Measurements from ENCODE around the gene CTDSPL.
"Not testable (repeated sequence)": the region's sequence is repeated elsewhere in the genome, so short reads cannot be mapped to it uniquely, and the experiment has no call there.

Gene CTDSPL, protein sequence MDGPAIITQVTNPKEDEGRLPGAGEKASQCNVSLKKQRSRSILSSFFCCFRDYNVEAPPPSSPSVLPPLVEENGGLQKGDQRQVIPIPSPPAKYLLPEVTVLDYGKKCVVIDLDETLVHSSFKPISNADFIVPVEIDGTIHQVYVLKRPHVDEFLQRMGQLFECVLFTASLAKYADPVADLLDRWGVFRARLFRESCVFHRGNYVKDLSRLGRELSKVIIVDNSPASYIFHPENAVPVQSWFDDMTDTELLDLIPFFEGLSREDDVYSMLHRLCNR

GRCh38 chr3:37861620-37862041 lies at the start of gene CTDSPL:
CTDSPL (plus strand) TSS chr3:37861880; CDS start chr3:37862200, 320 bp downstream.
- DNase-seq (ENCODE audit: low read depth in 4 of 4, low spot score in 1 of 4) = no peak

- no peak for DNase-seq (ENCODE audit: low read depth in 4 of 4, low spot score in 1 of 4)
These were observed 49.2 kb upstream of the CTDSPL start for GRCh38 chr3:37812499-37812896.

DNA sequence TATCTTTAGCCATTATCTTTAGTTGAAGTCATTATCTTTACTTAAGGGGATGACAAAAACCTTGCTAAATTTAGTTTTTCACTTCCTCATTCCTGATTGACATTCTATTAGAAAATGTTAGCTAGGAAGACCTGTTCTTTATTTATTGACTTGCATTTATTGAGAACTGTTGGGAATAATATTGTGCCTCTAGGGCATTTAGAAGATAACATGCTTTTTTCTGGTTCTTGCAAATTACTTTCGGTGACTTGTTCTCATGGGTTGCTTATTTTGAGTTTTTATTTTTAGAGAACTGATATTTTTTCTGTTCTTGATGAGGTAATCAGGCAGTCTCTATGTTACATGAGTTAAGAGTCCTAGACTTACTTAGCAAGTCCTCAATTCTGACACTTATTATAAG lies 48.3 kb upstream of the CTDSPL start:
- DNase-seq (ENCODE audit: low read depth in 4 of 4, low spot score in 1 of 4) = no peak

GRCh38 chr3:37814547-37814946 lies 47.1 kb upstream of the CTDSPL start:
- DNase-seq (ENCODE audit: low read depth in 4 of 4, low spot score in 1 of 4) = no peak

DNA sequence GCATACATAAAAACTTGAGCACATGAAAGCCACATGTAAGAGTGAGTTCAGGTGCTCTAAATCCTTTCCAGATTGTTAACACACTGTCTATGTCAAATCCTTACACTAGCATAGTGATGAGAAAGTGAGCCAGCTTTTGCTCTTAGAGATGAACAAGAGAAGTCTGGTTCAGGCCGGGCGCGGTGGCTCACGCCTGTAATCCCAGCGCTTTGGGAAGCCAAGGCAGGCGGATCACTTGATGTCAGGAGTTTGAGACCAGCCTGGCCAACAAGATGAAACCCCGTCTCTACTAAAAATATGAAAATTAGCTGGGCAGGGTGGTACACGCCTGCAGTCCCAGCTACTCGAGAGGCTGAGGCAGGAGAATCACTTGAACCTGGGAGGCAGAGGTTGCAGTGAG lies 46.5 kb upstream of the CTDSPL start:
- DNase-seq (ENCODE audit: low read depth in 4 of 4, low spot score in 1 of 4) = not testable (repeated sequence)

DNA sequence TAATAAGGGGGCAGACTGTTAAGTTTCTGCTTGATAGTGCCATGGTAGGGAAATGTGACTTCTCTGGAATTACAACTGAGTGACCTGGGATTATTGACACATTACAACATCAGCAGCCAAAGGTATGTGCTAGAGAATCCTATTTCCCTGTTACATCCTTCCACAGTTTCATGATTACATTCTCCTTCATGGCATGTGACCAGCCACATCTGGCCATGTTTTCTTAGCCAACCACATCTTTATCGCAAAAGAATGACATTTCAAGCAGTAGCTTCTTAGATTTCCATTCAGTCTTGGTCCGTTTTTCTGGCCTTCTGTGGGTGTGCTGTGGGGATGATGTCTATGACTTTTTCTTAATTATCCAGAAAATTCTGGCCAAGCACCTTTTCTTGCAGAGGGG lies 45.4 kb upstream of the CTDSPL start:
- DNase-seq (ENCODE audit: low read depth in 4 of 4, low spot score in 1 of 4) = no peak

DNA sequence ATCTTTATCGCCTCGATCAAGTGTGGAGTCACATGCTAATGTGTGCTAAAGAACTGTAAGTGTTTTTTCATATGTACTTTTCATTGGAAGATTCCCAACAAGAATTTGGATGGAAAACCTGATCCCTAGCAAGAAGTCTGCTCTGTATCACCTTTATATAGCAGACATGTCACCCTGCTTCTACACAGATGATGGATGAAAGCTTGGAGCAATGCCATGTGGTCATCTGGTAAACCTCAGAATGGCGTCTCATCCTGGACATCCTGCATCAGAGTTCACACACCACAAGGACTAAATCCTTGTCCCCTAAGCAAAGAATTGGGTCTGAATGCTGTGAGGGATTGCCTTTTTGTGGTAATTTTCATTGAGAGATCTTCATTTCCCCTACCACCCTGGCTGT lies 42.1 kb upstream of the CTDSPL start:
- DNase-seq (ENCODE audit: low read depth in 4 of 4, low spot score in 1 of 4) = no peak

GRCh38 chr3:37820286-37820685 lies 41.4 kb upstream of the CTDSPL start:
- DNase-seq (ENCODE audit: low read depth in 4 of 4, low spot score in 1 of 4) = no peak

- DNase-seq (ENCODE audit: low read depth in 4 of 4, low spot score in 1 of 4) = no peak
These were observed 38.5 kb upstream of the CTDSPL start for GRCh38 chr3:37823189-37823588.

GRCh38 chr3:37824090-37824953 lies 37.4 kb upstream of the CTDSPL start:
- DNase-seq (ENCODE audit: low read depth in 4 of 4, low spot score in 1 of 4) = no peak

GRCh38 chr3:37824954-37825328 lies 36.7 kb upstream of the CTDSPL start:
- DNase-seq (ENCODE audit: low read depth in 4 of 4, low spot score in 1 of 4) = no peak

DNA sequence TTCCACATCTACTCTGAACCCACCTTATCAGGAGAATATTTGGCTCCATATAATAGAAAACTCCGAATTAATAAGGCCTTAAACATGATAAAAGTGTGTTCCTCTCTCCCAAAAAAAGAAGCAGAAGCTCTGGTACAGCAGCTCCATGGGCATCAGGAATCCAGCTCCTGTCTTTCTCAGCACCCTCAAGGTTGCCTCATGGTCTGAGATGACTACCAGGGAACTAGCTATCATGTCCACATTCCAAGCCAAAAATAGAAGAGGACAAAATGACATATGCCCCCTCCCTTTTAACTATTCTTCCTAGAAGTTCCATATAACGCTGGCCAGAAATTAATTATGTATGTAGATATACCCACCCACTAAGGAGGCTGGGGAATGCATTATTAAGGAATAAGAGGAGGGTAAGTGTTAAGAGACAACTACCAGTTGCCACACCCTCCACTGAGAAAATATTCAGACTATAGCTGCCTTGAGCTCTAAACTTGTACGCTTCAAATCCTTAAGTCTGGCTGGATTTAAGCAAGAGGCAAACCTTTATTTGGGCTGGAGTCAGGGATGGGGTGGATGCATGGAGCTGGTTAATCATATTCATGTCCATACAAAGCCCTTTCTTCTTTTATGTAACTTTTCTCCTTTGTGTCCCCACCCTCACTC lies 35.8 kb upstream of the CTDSPL start:
- DNase-seq (ENCODE audit: low read depth in 4 of 4, low spot score in 1 of 4) = no peak

GRCh38 chr3:37826502-37826901 lies 35.2 kb upstream of the CTDSPL start:
- no peak for DNase-seq (ENCODE audit: low read depth in 4 of 4, low spot score in 1 of 4)

GRCh38 chr3:37826933-37827332 lies 34.7 kb upstream of the CTDSPL start:
- no peak for DNase-seq (ENCODE audit: low read depth in 4 of 4, low spot score in 1 of 4)

DNA sequence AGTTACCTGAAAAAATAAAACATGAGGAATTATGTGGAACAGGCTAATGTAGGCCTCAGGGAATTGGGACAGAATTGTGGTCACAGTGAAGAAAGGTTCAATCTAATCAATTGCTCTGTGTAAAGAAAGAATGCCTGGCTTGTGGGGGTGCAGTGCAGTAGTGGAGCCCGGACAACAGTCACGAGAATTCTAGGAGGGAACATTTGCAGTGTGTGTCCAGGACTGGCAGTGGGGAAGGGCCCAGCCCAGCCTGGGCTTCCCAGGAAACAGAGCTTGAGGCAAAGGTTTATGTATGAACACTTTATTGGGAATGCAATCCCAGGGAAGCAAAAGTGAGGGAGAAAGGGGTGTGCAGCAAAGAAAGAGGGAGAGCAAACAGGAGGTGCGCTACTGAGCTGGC lies 29.2 kb upstream of the CTDSPL start:
- DNase-seq (ENCODE audit: low read depth in 4 of 4, low spot score in 1 of 4) = no peak

DNA sequence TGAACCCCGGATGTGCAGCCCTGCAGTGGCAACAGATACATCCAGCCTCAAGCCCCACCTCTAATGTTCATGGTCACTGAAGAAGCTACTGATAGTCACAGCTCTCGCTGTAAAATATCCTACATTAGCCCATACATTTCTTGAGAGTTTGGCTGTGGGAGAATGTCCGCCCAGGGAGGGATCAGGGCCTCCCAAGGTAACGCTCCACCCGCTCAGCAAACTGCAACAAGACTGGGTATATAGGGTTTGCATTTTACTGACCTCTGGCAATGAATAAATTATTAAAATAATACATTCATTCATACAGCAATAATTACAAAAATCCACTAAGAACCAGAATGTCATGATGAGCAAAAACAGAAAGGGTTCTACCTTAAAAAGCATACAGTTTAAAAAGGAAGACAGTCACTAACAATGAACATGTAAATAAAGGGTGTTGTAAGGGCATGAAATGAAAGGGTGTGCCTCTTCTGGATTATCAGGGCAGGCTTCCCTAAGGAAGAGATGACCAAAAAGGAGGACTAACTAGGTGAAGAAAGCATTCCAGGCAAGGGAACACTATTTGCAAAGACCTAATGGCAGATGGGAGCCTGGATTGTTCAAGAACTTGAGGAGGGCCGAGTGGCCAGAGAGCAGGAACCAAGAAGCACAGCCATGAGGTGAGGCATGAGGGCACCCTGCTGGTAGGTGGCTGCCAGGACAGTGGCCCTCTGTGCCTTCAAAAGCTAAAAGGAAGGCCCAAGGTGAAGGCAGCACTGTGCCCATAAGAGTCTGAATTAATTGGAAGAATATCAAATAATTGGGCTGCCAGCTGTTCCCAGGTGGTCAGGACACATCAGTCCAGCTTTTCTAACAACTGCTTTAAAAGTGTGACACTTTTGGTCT lies 28.1 kb upstream of the CTDSPL start:
- no peak for DNase-seq (ENCODE audit: low read depth in 4 of 4, low spot score in 1 of 4)

DNA sequence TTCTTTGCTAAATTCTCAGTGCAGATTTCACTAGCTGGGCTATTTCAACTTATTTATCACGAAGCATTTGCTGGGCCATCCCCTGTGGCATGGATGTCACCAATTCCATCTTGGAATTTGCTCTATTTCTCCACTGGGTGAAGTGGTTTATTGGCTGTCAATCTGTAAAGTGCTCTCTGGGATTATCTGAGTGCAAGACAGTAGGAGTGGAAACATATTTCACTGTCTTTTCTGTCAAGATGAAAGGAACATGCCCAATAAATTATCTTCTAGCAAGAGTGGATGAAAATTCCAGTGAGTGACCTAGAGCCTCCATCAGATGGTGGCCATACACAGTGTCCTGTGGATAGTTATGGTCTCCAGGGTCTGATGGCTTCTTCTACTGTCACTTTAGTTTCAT lies 25.1 kb upstream of the CTDSPL start:
- no peak for DNase-seq (ENCODE audit: low read depth in 4 of 4, low spot score in 1 of 4)

DNA sequence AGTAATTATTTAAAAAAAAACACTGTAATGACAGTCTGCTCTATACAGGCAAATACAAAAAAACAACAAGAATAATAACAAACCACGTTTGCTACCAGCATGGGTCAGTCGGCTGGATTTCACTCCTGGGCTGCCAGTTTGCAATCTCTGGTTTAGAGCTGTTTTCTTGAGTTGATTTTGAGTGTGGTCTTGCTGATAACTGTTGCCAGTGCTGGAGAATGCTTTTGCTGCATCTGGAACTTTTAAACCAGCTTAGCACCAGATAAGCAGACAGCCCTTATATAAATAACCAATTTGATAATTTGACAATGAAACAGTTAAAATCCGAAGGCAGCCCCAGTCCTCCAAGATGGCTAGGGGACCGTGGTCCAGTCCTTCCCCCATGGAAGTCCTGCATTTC lies 14.0 kb upstream of the CTDSPL start:
- no peak for DNase-seq (ENCODE audit: low read depth in 4 of 4, low spot score in 1 of 4)

DNA sequence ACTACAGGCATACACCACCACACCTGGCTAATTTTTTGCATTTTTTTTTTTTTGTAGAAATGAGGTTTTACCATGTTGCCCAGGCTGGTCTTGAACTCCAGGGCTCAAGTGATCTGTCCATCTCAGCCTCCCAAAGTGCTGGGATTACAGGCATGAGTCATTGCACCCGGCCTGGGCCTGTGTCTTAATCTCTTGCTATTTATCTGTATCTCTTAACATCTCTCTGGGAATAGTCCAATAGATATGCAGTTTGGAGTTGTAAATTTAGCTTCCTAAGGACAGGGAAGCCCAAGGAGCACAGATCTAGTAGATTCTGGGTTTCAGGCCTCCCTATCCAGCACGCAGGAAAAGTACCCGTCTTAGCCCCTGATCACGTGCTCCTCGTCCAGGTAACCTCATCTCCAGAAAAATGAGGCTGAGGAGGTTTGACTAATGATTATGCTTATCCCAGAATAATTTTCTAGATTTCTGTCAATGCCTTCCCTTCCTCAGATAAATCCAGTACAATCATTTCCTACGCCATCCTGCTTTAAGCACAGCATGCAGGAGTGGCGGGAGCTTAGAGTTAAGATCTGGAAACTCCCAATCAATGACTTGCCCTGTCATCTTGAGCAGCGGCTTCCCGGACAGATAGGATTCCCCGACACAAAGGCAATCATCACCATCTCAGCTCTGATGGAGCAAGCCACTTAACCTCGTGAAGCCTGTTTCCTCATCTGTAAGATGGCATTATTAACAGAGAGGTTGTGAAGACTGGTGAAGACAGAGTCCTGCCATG lies 12.3 kb upstream of the CTDSPL start:
- DNase-seq (ENCODE audit: low read depth in 4 of 4, low spot score in 1 of 4) = no peak

- DNase-seq (ENCODE audit: low read depth in 4 of 4, low spot score in 1 of 4) = no peak
These were observed 9.6 kb upstream of the CTDSPL start for GRCh38 chr3:37852097-37852496.

Measured in stimulated activated CD4-positive, alpha-beta T cell treated with anti-CD3 and anti-CD28 coated beads, Interleukin-1b, Interleukin-23, amount 100 ng/mL, for 24 hours (primary cell).